Erythroblast (primary cell): ENCODE data around the gene FTL.

Experiments used
- DNase-seq, 2 experiments: peaks; one replicate each; lab custom pipeline; 2025; lab: John Stamatoyannopoulos, UW
- GATA1 ChIP-seq: IDR thresholded peaks from 2 replicates; pipeline ENCODE4 v1.6.1; 2011; ENCODE audit warnings: low read depth, mild to moderate bottlenecking, control low read depth, low read length, moderate library complexity
- POLR2A ChIP-seq: IDR thresholded peaks from 2 replicates; pipeline ENCODE4 v1.6.1; 2011; ENCODE audit warnings: mild to moderate bottlenecking, low read length

The FTL gene

GRCh38 chr19:48933382-48933932, 31.7 kb upstream of the FTL start, which contains the start of gene DHDH:
Gene DHDH, plus strand, starts transcription at chr19:48933699. Its CDS starts 23 bp downstream, at chr19:48933722.
- peak; percentile 86 to 90 for DNase-seq
- TF ChIP-seq POLR2A, result peak; percentile 47
- TF ChIP-seq GATA1, result no peak

- TF ChIP-seq GATA1, result no peak
- TF ChIP-seq POLR2A, result no peak
- DNase-seq, result no peak
Measured at GRCh38 chr19:48934837-48935236, 30.3 kb upstream of the FTL start.

GRCh38 chr19:48935864-48936263, 29.2 kb upstream of the FTL start:
- no peak for TF ChIP-seq GATA1
- no peak for TF ChIP-seq POLR2A
- no peak for DNase-seq

GRCh38 chr19:48938256-48938655, 26.9 kb upstream of the FTL start:
- TF ChIP-seq GATA1, result no peak
- no peak for TF ChIP-seq POLR2A
- DNase-seq, result no peak

DNA sequence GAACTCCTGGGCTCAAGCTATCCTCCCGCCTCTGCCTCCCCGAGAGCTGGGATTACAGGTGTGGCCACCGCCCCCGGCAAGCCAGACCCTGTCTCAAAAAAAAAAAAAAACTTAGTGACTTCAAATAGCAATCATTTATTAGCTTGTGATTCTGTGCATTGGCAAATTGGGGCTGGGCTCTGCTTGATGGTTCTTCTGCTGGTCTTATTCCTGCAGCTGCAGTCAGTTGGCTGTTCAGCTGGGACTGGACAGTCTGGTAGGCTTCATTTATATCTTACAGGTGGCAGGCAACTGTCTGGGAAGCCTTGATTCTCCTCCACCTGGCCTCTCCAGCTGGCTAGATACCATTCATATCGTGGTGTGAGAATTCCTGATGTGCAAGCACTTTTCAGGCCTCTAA, 24.2 kb upstream of the FTL start:
- no peak for TF ChIP-seq GATA1
- TF ChIP-seq POLR2A, result no peak
- no peak for DNase-seq

- TF ChIP-seq GATA1 (no peak), POLR2A (no peak)
- DNase-seq, result no peak
Measured at GRCh38 chr19:48943081-48943480, 22.0 kb upstream of the FTL start.

DNA sequence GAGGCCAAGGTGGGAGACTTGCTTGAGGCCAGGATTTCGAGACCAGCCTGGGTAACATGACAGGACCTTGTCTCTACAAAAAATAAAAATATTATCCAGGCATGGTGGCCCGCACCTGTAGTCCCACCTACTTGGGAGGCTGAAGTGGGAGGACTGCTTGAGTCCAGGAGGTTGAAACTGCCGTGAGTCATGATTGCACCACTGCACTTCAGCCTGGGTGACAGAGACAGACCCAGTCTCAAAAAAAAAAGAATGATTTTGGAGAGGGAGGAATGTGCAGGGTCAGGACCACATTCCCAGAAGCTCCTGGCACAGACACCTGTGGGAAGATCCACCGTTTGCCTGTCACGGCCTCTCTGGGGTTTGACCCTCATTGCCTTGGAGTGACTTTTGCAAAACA, 19.7 kb upstream of the FTL start:
- no peak for TF ChIP-seq GATA1
- TF ChIP-seq POLR2A, result no peak

GRCh38 chr19:48945817-48946216, 19.3 kb upstream of the FTL start:
- TF ChIP-seq POLR2A, result no peak
- TF ChIP-seq GATA1, result no peak
- DNase-seq, result no peak

More for the DNA sequence above, 19.7 kb upstream of the FTL start:
- DNase-seq, result no peak

DNA sequence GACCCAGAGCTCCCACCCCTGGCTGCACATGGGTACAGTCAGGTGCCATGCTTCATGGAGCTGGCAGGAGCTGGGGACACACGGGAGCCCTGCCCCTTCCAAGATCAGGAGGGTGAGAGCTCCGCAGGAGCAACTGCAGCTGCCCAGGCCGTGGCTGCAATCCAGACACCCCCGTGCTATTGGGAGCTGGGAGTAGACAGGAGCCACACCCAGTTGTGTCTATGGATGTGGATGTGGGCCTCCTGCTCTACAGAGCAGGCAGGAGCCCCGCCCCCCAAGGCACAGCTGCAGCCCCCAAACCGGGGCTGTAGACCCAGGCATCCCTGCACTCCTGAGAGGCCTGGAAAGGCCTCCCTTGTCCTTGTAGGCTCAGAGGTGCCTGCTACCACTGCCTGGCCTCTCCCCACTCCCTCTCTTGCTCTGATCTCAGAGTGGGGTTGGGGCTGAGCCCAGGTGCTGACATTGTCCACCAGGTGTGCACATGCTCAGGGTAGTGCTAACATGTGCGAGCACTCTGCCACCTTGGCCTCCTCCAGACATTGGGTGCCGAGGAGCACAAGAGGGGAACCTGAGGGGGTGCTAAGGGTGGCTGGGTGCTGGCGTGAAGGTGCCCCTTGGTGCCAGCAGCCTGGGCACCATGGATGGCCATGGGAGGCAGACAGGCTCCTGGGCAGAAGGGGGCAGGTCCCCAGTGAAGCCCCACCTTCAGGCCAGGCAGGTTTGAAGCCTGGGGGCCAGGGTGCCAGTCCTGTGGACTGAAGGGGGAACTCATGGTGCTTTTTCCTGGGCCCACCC, 18.4 kb upstream of the FTL start:
- no peak for DNase-seq
- no peak for TF ChIP-seq POLR2A
- no peak for TF ChIP-seq GATA1

GRCh38 chr19:48947258-48947542, 17.9 kb upstream of the FTL start:
- no peak for DNase-seq
- TF ChIP-seq GATA1 (no peak), POLR2A (no peak)

DNA sequence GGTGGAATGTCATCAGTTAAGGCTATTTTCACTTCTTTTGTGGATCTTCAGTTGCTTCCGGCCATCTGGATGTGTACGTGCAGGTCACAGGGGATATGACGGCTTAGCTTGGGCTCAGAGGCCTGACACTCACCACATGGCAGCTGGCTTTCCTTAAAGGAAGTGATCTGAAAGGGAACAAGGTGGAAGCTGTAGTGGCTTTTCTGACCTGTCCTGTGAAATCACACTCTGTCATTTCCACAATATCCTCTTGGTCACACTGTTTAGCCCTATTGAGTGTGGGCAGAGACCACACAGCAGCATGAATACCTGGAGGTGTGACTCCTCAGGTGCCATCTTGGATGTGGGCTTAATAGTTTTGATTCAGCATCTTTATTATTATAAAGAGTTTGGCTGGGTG, 14.9 kb upstream of the FTL start:
- TF ChIP-seq POLR2A (no peak), GATA1 (no peak)
- no peak for DNase-seq

DNA sequence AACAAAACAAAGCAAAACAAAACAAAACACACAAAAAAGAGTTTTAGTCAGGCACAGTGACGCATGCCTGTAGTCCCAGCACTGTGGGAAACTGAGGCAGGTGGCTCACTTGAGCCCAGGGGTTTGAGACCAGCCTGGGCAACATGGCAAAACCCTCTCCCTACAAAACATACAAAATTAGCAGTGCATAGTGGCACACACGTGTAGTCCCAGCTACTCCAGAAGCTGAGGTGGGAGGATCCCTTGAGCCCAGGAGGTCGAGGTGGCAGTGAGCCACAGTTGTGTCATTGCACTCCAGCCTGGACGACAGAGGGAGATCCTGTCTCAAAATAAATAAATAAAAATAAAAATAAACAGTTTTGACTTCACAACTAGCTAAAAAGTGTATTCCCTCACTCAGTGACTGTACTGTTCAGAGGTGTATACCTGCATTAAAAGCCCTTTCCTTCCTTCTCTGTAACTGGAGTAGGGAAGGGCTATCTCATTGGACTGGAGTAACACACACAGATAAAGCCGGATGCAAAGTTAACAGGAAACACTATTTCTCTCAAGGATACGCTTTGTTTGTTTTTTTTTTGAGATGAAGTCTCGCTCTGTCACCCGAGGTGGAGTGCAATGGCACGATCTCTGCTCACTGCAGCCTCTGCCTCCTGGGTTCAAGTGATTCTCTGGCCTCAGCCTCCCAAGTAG, 14.1 kb upstream of the FTL start:
- TF ChIP-seq GATA1 (no peak), POLR2A (no peak)

DNA sequence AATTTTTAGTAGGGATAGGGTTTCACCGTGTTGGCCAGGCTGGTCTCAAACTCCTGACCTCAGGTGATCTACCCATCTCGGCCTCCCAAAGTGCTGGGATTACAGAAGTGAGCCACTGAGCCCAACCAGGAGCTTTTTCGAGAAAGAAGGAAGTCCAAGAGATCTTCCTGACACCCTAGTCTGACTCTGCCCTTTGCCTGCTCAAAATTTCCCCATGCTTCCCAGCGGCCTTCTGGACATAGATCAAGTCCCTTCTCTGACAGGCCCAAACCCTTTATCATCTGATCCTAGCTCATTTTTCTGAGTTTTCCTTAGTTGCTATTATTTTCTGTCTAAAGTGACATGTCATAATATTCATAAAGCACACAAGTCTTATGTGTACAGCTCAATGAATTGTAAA, 12.0 kb upstream of the FTL start:
- no peak for TF ChIP-seq GATA1
- no peak for TF ChIP-seq POLR2A
- DNase-seq, result no peak

More for the DNA sequence above, 14.1 kb upstream of the FTL start:
- no peak for DNase-seq

- TF ChIP-seq GATA1 (no peak), POLR2A (no peak)
- DNase-seq, result peak in 1 of 2 experiments; percentile 63
Measured at GRCh38 chr19:48953990-48954594, 11.0 kb upstream of the FTL start.
